Skeletal muscle tissue (tissue), 4 donors: ENCODE results near the gene NMNAT2. TPM values are rescaled to one million over a fixed set of nuclear protein-coding genes. Genes with fewer than 3 reads are reported as not detected.

Experiments used
- H3K27ac ChIP-seq: one replicate; pipeline ENCODE4 v1.7.0; 2013; ENCODE audit warnings: mild to moderate bottlenecking, low read depth, low read length, inconsistent platforms
- H3K27me3 ChIP-seq, 3 donors: one replicate each; pipeline ENCODE4 v1.7.0; 2013; ENCODE audit warnings: low read length in 3 of 3; ENCODE audit not compliant: control insufficient read depth in 3 of 3, insufficient read depth in 3 of 3
- H3K36me3 ChIP-seq, 3 donors: one replicate each; pipeline ENCODE4 v1.7.0; 2013; ENCODE audit warnings: low read length in 3 of 3; ENCODE audit not compliant: control insufficient read depth in 3 of 3, insufficient read depth in 3 of 3
- H3K4me1 ChIP-seq, 3 donors: one replicate each; pipeline ENCODE4 v1.7.0; 2013; ENCODE audit warnings: low read length in 3 of 3, mild to moderate bottlenecking in 3 of 3; ENCODE audit not compliant: control insufficient read depth in 3 of 3, insufficient read depth in 3 of 3
- H3K4me3 ChIP-seq, 3 donors: one replicate each; pipeline ENCODE4 v1.7.0; 2013; ENCODE audit warnings: low read length in 3 of 3
- H3K9ac ChIP-seq, 3 donors: one replicate each; pipeline ENCODE4 v1.7.0; 2013; ENCODE audit warnings: low read length in 3 of 3, mild to moderate bottlenecking in 3 of 3, moderate library complexity in 2 of 3, low read depth in 1 of 3
- H3K9me3 ChIP-seq, 3 donors: one replicate each; pipeline ENCODE4 v1.7.0; 2013; ENCODE audit warnings: low read length in 3 of 3; ENCODE audit not compliant: control insufficient read depth in 3 of 3
- total RNA-seq: library from RNA; depleted of rRNA; stranded (reverse); fragments of >200 nt; gene quantifications from one replicate; pipeline ENCODE4 v1.2.3, GENCODE V29; 2014
- donor health status: Osteomylitis.

NMNAT2 gene
- total RNA-seq, 1 donor from 2014 or later: 0.52 TPM

- peaks cover 0 to 7% (median 3%) of the 10 kb centered on the region in 3 donors for H3K27me3 ChIP-seq
- no peak overlapping the region for H3K4me3 ChIP-seq
- H3K27ac ChIP-seq: no peak overlapping the region
- peaks cover 6 to 8% (median 6%) of the 10 kb centered on the region in 3 donors for H3K4me1 ChIP-seq
- H3K9me3 ChIP-seq: no peaks in the 10 kb centered on the region
- H3K36me3 ChIP-seq: no peaks in the 10 kb centered on the region
- H3K9ac ChIP-seq: no peak overlapping the region
These were observed 90.5 kb downstream of the NMNAT2 start for GRCh38 chr1:183327434-183328290.

GRCh38 chr1:183323849-183324683, 94.1 kb downstream of the NMNAT2 start:
- H3K27ac ChIP-seq: no peak overlapping the region
- H3K36me3 ChIP-seq: no peaks in the 10 kb centered on the region
- H3K27me3 ChIP-seq: peaks cover 0 to 3% (median 3%) of the 10 kb centered on the region in 3 donors
- H3K9me3 ChIP-seq: no peaks in the 10 kb centered on the region
- H3K9ac ChIP-seq: no peak overlapping the region
- H3K4me1 ChIP-seq: peaks cover 6 to 11% (median 7%) of the 10 kb centered on the region in 3 donors
- no peak overlapping the region for H3K4me3 ChIP-seq

- Histone ChIP-seq H3K9ac (no peak overlapping the region), H3K4me1 (peaks cover 8 to 18% (median 10%) of the 10 kb centered on the region in 3 donors), H3K4me3 (no peak overlapping the region), H3K27ac (no peak overlapping the region), H3K27me3 (no peaks in the 10 kb centered on the region), H3K36me3 (no peaks in the 10 kb centered on the region), H3K9me3 (no peaks in the 10 kb centered on the region)
These were observed 98.6 kb downstream of the NMNAT2 start for GRCh38 chr1:183319606-183320005.

- Histone ChIP-seq H3K4me1 (peaks cover 8 to 18% (median 10%) of the 10 kb centered on the region in 3 donors), H3K36me3 (no peaks in the 10 kb centered on the region), H3K9me3 (no peaks in the 10 kb centered on the region), H3K27ac (no peak overlapping the region), H3K4me3 (no peak overlapping the region), H3K27me3 (no peaks in the 10 kb centered on the region), H3K9ac (peak overlapping the region in 1 of 3 donors; percentile 20)
These were observed 99.1 kb downstream of the NMNAT2 start for GRCh38 chr1:183319051-183319450.

GRCh38 chr1:183318433-183318832, 99.7 kb downstream of the NMNAT2 start:
- H3K9me3 ChIP-seq: no peaks in the 10 kb centered on the region
- H3K36me3 ChIP-seq: no peaks in the 10 kb centered on the region
- H3K4me3 ChIP-seq: no peak overlapping the region
- peaks cover 8 to 18% (median 10%) of the 10 kb centered on the region in 3 donors for H3K4me1 ChIP-seq
- peak overlapping the region; percentile 74 for H3K27ac ChIP-seq
- H3K9ac ChIP-seq: peak overlapping the region in 1 of 3 donors; percentile 20
- H3K27me3 ChIP-seq: no peaks in the 10 kb centered on the region

GRCh38 chr1:183315991-183316758, 102.0 kb downstream of the NMNAT2 start:
- H3K9me3 ChIP-seq: no peaks in the 10 kb centered on the region
- no peaks in the 10 kb centered on the region for H3K27me3 ChIP-seq
- H3K4me1 ChIP-seq: peaks cover 8 to 18% (median 10%) of the 10 kb centered on the region in 3 donors
- no peak overlapping the region for H3K9ac ChIP-seq
- H3K36me3 ChIP-seq: no peaks in the 10 kb centered on the region
- no peak overlapping the region for H3K27ac ChIP-seq
- no peak overlapping the region for H3K4me3 ChIP-seq

GRCh38 chr1:183313063-183313462, 105.1 kb downstream of the NMNAT2 start:
- Histone ChIP-seq H3K9me3 (no peaks in the 10 kb centered on the region), H3K27ac (no peak overlapping the region), H3K36me3 (no peaks in the 10 kb centered on the region), H3K4me1 (peaks cover 5 to 7% (median 5%) of the 10 kb centered on the region in 3 donors), H3K4me3 (no peak overlapping the region), H3K27me3 (no peaks in the 10 kb centered on the region), H3K9ac (no peak overlapping the region)

- H3K27me3 ChIP-seq: no peaks in the 10 kb centered on the region
These were observed 107.3 kb downstream of the NMNAT2 start for GRCh38 chr1:183310753-183311479.

GRCh38 chr1:183308719-183309118, 109.5 kb downstream of the NMNAT2 start:
- H3K4me1 ChIP-seq: peaks cover 12 to 20% (median 13%) of the 10 kb centered on the region in 3 donors

More at GRCh38 chr1:183310753-183311479, 107.3 kb downstream of the NMNAT2 start:
- Histone ChIP-seq H3K9me3 (no peaks in the 10 kb centered on the region), H3K4me1 (peaks cover 0 to 7% (median 6%) of the 10 kb centered on the region in 3 donors), H3K36me3 (no peaks in the 10 kb centered on the region), H3K4me3 (no peak overlapping the region), H3K27ac (peak overlapping the region; percentile 5), H3K9ac (no peak overlapping the region)

More at GRCh38 chr1:183308719-183309118, 109.5 kb downstream of the NMNAT2 start:
- Histone ChIP-seq H3K36me3 (no peaks in the 10 kb centered on the region), H3K9me3 (no peaks in the 10 kb centered on the region), H3K4me3 (no peak overlapping the region), H3K27me3 (no peaks in the 10 kb centered on the region), H3K27ac (no peak overlapping the region), H3K9ac (no peak overlapping the region)
